HL-60 (cell line): ENCODE measurements around the gene DNASE1L1.

ENCODE experiments used
- DNase-seq, 2 experiments: peaks; one replicate each; pipeline ENCODE4 v3.0.0-alpha.2; 2010 to 2020; ENCODE audit warnings: low read depth in 1 of 2, low spot score in 1 of 2
- H3K27ac ChIP-seq: fragments of 250-450 bp; sonication (Bioruptor Pico); replicated peaks from 2 replicates; pipeline ENCODE4 v1.5.1; 2020; ENCODE audit warnings: mild to moderate bottlenecking, moderate library complexity
- H3K27me3 ChIP-seq: fragments of 250-450 bp; sonication (Bioruptor Pico); 2 replicates; pipeline ENCODE4 v1.5.1; 2021; ENCODE audit warnings: mild to moderate bottlenecking, moderate library complexity; ENCODE audit not compliant: insufficient read depth, poor library complexity, severe bottlenecking
- H3K4me3 ChIP-seq: replicated peaks from 2 replicates; pipeline ENCODE4 v1.5.1; 2011; ENCODE audit warnings: mild to moderate bottlenecking, control low read depth, low read length; ENCODE audit not compliant: insufficient read depth
- GABPA ChIP-seq: IDR thresholded peaks from 2 replicates; pipeline ENCODE4 v1.6.1; 2012; ENCODE audit warnings: low read depth
- POLR2AphosphoS5 ChIP-seq: IDR thresholded peaks from 2 replicates; pipeline ENCODE4 v1.6.1; 2012; ENCODE audit warnings: low read depth
- SPI1 ChIP-seq: IDR thresholded peaks from 2 replicates; pipeline ENCODE4 v1.6.1; 2012; ENCODE audit warnings: low read depth, mild to moderate bottlenecking, borderline replicate concordance
- TF ChIP-seq, protein P1 (sequence below): IDR thresholded peaks from 2 replicates; pipeline ENCODE4 v1.6.1; 2012; ENCODE audit warnings: low read depth; ENCODE audit not compliant: insufficient replicate concordance
- TF ChIP-seq, protein P2 (sequence below): IDR thresholded peaks from one replicate; pipeline ENCODE4 v1.5.1; 2011; ENCODE audit warnings: low read length, control low read depth, inconsistent platforms; ENCODE audit not compliant: insufficient read depth

The DNASE1L1 gene

DNA sequence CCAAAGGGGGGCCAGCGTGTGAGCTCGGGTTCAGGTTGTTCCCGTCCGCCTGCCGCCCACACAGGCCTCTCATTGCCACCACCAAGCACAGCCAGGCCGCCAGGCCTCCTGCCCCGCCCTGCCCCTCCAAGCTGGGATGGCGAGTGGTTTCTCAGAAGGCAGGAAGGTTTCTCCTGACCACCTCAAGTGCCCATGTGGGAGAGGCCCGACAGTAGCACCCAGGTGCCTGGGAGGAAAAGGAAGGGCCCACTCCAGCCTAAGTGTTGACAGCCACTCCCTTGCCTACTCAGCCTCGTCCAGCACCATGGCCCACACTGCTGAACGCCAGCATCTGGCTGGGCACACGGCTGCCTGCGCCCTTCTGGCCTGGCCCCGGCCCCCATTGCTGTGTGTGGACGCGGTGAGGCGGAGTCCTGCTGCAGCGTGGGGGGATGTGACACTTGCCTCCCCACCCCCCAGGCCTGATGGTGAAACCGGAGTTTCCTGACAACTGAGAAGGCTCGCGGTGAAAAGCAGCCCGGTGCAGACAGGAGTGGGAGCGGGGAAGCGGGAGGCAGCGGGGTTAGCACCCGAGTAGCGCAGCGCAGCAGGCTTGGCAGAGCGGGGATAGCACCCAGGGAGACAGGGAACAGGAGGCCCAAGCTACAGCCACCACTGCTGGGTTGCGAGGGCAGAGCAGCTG, 53.8 kb downstream of the DNASE1L1 start:
- TF ChIP-seq GABPA (no peak), POLR2AphosphoS5 (no peak), SPI1 (no peak)
- TF ChIP-seq, protein P1, sequence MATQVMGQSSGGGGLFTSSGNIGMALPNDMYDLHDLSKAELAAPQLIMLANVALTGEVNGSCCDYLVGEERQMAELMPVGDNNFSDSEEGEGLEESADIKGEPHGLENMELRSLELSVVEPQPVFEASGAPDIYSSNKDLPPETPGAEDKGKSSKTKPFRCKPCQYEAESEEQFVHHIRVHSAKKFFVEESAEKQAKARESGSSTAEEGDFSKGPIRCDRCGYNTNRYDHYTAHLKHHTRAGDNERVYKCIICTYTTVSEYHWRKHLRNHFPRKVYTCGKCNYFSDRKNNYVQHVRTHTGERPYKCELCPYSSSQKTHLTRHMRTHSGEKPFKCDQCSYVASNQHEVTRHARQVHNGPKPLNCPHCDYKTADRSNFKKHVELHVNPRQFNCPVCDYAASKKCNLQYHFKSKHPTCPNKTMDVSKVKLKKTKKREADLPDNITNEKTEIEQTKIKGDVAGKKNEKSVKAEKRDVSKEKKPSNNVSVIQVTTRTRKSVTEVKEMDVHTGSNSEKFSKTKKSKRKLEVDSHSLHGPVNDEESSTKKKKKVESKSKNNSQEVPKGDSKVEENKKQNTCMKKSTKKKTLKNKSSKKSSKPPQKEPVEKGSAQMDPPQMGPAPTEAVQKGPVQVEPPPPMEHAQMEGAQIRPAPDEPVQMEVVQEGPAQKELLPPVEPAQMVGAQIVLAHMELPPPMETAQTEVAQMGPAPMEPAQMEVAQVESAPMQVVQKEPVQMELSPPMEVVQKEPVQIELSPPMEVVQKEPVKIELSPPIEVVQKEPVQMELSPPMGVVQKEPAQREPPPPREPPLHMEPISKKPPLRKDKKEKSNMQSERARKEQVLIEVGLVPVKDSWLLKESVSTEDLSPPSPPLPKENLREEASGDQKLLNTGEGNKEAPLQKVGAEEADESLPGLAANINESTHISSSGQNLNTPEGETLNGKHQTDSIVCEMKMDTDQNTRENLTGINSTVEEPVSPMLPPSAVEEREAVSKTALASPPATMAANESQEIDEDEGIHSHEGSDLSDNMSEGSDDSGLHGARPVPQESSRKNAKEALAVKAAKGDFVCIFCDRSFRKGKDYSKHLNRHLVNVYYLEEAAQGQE = no peak
- TF ChIP-seq, protein P2, sequence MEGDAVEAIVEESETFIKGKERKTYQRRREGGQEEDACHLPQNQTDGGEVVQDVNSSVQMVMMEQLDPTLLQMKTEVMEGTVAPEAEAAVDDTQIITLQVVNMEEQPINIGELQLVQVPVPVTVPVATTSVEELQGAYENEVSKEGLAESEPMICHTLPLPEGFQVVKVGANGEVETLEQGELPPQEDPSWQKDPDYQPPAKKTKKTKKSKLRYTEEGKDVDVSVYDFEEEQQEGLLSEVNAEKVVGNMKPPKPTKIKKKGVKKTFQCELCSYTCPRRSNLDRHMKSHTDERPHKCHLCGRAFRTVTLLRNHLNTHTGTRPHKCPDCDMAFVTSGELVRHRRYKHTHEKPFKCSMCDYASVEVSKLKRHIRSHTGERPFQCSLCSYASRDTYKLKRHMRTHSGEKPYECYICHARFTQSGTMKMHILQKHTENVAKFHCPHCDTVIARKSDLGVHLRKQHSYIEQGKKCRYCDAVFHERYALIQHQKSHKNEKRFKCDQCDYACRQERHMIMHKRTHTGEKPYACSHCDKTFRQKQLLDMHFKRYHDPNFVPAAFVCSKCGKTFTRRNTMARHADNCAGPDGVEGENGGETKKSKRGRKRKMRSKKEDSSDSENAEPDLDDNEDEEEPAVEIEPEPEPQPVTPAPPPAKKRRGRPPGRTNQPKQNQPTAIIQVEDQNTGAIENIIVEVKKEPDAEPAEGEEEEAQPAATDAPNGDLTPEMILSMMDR = no peak
- H3K27ac ChIP-seq = no peak overlapping the region

DNA sequence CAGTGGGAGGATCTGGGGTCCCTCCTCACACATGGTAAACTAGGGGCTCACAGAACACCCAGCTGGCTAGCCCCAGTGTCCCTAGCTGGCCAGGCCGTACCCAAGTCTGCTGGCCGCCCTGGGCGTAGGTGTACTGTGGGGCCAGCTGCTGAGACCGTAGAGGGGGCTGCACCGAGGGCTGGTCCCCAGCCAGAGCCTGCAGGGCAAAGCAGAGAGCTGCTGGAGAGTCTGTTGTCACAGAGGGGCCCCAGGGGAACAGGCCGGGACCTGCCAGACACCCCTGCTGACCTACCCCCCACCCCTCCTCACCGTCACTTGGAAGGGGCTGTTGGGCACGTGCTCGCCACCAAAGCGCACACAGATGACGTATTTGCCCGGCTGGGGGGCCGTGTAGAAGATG, 54.5 kb downstream of the DNASE1L1 start:
- H3K27ac ChIP-seq = no peak overlapping the region
- no peak for DNase-seq

More for the DNA sequence above, 53.8 kb downstream of the DNASE1L1 start:
- peak in 1 of 2 experiments; percentile 28 for DNase-seq
- no peaks in the 10 kb centered on the region for H3K27me3 ChIP-seq
- no peak overlapping the region for H3K4me3 ChIP-seq

DNA sequence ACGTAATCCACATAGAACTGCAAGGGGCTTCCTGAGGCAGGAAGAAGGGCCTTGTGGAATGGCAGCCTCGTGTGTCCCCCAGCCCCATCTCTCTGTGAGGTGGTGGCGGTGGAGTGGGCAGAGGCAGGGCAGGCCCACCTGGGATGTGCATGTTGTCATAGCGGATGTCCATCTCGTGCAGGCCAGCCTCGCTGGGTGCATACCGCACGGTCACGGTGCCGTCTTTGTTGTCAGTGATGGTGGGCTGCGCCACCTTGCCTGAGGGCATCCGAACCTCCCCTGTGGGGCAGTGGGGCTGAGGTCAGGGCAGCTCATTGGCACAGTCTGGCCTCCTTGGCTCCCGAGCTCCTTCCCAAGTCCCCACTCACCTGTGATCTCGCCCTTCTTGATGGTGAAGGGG, 55.0 kb downstream of the DNASE1L1 start:
- H3K4me3 ChIP-seq = no peak overlapping the region
- DNase-seq = peak in 1 of 2 experiments; percentile 21
- H3K27ac ChIP-seq = no peak overlapping the region
- no peaks in the 10 kb centered on the region for H3K27me3 ChIP-seq
- TF ChIP-seq POLR2AphosphoS5 (no peak), GABPA (no peak), SPI1 (no peak)
- TF ChIP-seq, protein P2 = no peak
- TF ChIP-seq, protein P1 = no peak

More for the DNA sequence above, 54.5 kb downstream of the DNASE1L1 start:
- no peak for TF ChIP-seq SPI1
- TF ChIP-seq, protein P2 = no peak
- no peak for TF ChIP-seq POLR2AphosphoS5
- H3K27me3 ChIP-seq = no peaks in the 10 kb centered on the region
- no peak overlapping the region for H3K4me3 ChIP-seq
